ENCODE results near the gene NKX2-2. TPM values are rescaled to one million over a fixed set of nuclear protein-coding genes. Genes with fewer than 3 reads are reported as not detected.

The NKX2-2 gene
- total RNA-seq (ENCODE audit: low replicate concordance): not detected in 2 replicates

GRCh38 chr20:21513881-21514540, at the start of gene NKX2-2:
Gene NKX2-2 (minus strand): TSS chr20:21514064. CDS start chr20:21513669, 395 bp downstream.

Other genes with a start within 250 kb of the NKX2-2 start
- 55.1 and 70.1 TPM in 2 replicates for gene XRN2, start 210.7 kb downstream of the NKX2-2 start, total RNA-seq (ENCODE audit: low replicate concordance)
- under 0.01 TPM in 1 of 2 replicates, not detected in the other for gene NKX2-4, start 116.5 kb downstream of the NKX2-2 start, total RNA-seq (ENCODE audit: low replicate concordance)
- not detected in 2 replicates for gene PAX1, start 191.6 kb upstream of the NKX2-2 start, total RNA-seq (ENCODE audit: low replicate concordance)

Measured in smooth muscle cell of the coronary artery (primary cell).